Vagina (tissue), 2 donors: ENCODE measurements around the gene PKN2. TPM values are rescaled to one million over a fixed set of nuclear protein-coding genes. Genes with fewer than 3 reads are reported as not detected.
A peak's percentile ranks its signal among the peaks of the same experiment; 100 is the strongest.

Source experiments
- DNase-seq, 2 donors: peaks; one replicate each; pipeline ENCODE4 v3.0.0-alpha.2; 2017; ENCODE audit errors: extremely low spot score in 2 of 2
- H3K27ac ChIP-seq: fragments of 200-600 bp; sonication (generic); one replicate; pipeline ENCODE4 v1.5.1; 2019
- H3K27me3 ChIP-seq: fragments of 200-600 bp; sonication (generic); one replicate; pipeline ENCODE4 v1.5.1; 2019
- H3K36me3 ChIP-seq, 2 donors: fragments of 200-600 bp; sonication (generic); one replicate each; pipeline ENCODE4 v1.5.1; 2017 to 2019
- H3K4me1 ChIP-seq: fragments of 200-600 bp; sonication (generic); one replicate; pipeline ENCODE4 v1.5.1; 2019
- H3K4me3 ChIP-seq, 2 donors: fragments of 200-600 bp; sonication (generic); 1 replicate in 1 of 2; 2 replicates in 1 of 2; pipeline ENCODE4 v1.5.1; 2016 to 2019
- H3K9me3 ChIP-seq: fragments of 200-600 bp; sonication (generic); one replicate; pipeline ENCODE4 v1.5.1; 2019
- CTCF ChIP-seq, 3 experiments: fragments of 450-650 bp in 2 of 3; fragments of 200-600 bp in 1 of 3; sonication (generic) in 1 of 3; IDR thresholded peaks; one replicate each; pipeline ENCODE4 v1.5.1; 2017 to 2019; ENCODE audit warnings: antibody characterized with exemption in 3 of 3, mild to moderate bottlenecking in 2 of 3, moderate library complexity in 2 of 3
- POLR2A ChIP-seq, 2 donors: fragments of 450-650 bp; IDR thresholded peaks; one replicate each; pipeline ENCODE4 v1.6.1; 2017; ENCODE audit warnings: antibody characterized with exemption in 2 of 2, mild to moderate bottlenecking in 2 of 2, moderate library complexity in 2 of 2
- POLR2AphosphoS5 ChIP-seq, 2 donors: sonication (generic); formaldehyde crosslinking; IDR thresholded peaks; one replicate each; pipeline ENCODE4 v1.9.0; 2017; ENCODE audit warnings: antibody characterized with exemption in 2 of 2, mild to moderate bottlenecking in 2 of 2, low read depth in 1 of 2; ENCODE audit not compliant: insufficient read depth in 1 of 2
- intact Hi-C: fragments of 100-400 bp; cut with DNase I; formaldehyde crosslinking; loops from one replicate; pipeline ENCODE4 v1.15.1; 2023
- total RNA-seq: library from RNA; depleted of rRNA; stranded (reverse); fragments of >200 nt; gene quantifications from one replicate; pipeline ENCODE4 v1.2.3, GENCODE V29; 2016

The PKN2 gene
- total RNA-seq, 1 donor from 2014 or later, result 38.3 TPM

- Histone ChIP-seq H3K27ac (no peak overlapping the region), H3K4me1 (peaks cover 12% of the 10 kb centered on the region), H3K9me3 (no peaks in the 10 kb centered on the region), H3K36me3 (no peaks in the 10 kb centered on the region), H3K4me3 (no peak overlapping the region), H3K27me3 (no peaks in the 10 kb centered on the region)
- intact Hi-C loops, result no loop called here
- TF ChIP-seq POLR2AphosphoS5 (IDR thresholded peaks at IDR 0.05; ENCODE audit: insufficient read depth in 1 of 2, low read depth in 1 of 2), result no peak
- no peak for TF ChIP-seq CTCF (IDR thresholded peaks at IDR 0.05)
- no peak for TF ChIP-seq POLR2A (IDR thresholded peaks at IDR 0.05)
- DNase-seq, result no peak
Measured at GRCh38 chr1:88722492-88722891, 38.4 kb downstream of the PKN2 start.

GRCh38 chr1:88726697-88727096 is 42.6 kb downstream of the PKN2 start:
- H3K27ac ChIP-seq, result no peak overlapping the region
- intact Hi-C loops, result no loop called here
- no peak for TF ChIP-seq CTCF (IDR thresholded peaks at IDR 0.05)
- no peak for TF ChIP-seq POLR2A (IDR thresholded peaks at IDR 0.05)
- no peak for TF ChIP-seq POLR2AphosphoS5 (IDR thresholded peaks at IDR 0.05; ENCODE audit: insufficient read depth in 1 of 2, low read depth in 1 of 2)
- DNase-seq, result no peak
- peaks cover 33% of the 10 kb centered on the region for H3K4me1 ChIP-seq
- no peaks in the 10 kb centered on the region for H3K9me3 ChIP-seq
- H3K36me3 ChIP-seq, result no peaks in the 10 kb centered on the region
- no peaks in the 10 kb centered on the region for H3K27me3 ChIP-seq
- H3K4me3 ChIP-seq, result no peak overlapping the region

GRCh38 chr1:88727205-88727604 is 43.1 kb downstream of the PKN2 start:
- DNase-seq, result no peak
- Histone ChIP-seq H3K4me1 (peaks cover 38% of the 10 kb centered on the region), H3K27me3 (no peaks in the 10 kb centered on the region), H3K9me3 (no peaks in the 10 kb centered on the region), H3K4me3 (no peak overlapping the region), H3K36me3 (no peaks in the 10 kb centered on the region), H3K27ac (peak overlapping the region; percentile 29)
- TF ChIP-seq CTCF (IDR thresholded peaks at IDR 0.05), result no peak
- no peak for TF ChIP-seq POLR2AphosphoS5 (IDR thresholded peaks at IDR 0.05; ENCODE audit: insufficient read depth in 1 of 2, low read depth in 1 of 2)
- TF ChIP-seq POLR2A (IDR thresholded peaks at IDR 0.05), result no peak
- intact Hi-C loops, result no loop called here

GRCh38 chr1:88729297-88729696 is 45.2 kb downstream of the PKN2 start:
- Histone ChIP-seq H3K4me3 (no peak overlapping the region), H3K9me3 (no peaks in the 10 kb centered on the region), H3K36me3 (no peaks in the 10 kb centered on the region), H3K27ac (peak overlapping the region; percentile 72), H3K4me1 (peaks cover 41% of the 10 kb centered on the region), H3K27me3 (no peaks in the 10 kb centered on the region)
- TF ChIP-seq CTCF (IDR thresholded peaks at IDR 0.05) (no peak), POLR2A (IDR thresholded peaks at IDR 0.05) (no peak), POLR2AphosphoS5 (IDR thresholded peaks at IDR 0.05; ENCODE audit: insufficient read depth in 1 of 2, low read depth in 1 of 2) (no peak)
- intact Hi-C loops, result no loop called here
- no peak for DNase-seq

GRCh38 chr1:88730132-88730675 is 46.1 kb downstream of the PKN2 start:
- no peak for TF ChIP-seq CTCF (IDR thresholded peaks at IDR 0.05)
- no peak for TF ChIP-seq POLR2AphosphoS5 (IDR thresholded peaks at IDR 0.05; ENCODE audit: insufficient read depth in 1 of 2, low read depth in 1 of 2)
- TF ChIP-seq POLR2A (IDR thresholded peaks at IDR 0.05), result no peak
- Histone ChIP-seq H3K4me1 (peaks cover 41% of the 10 kb centered on the region), H3K27me3 (no peaks in the 10 kb centered on the region), H3K27ac (peak overlapping the region; percentile 72), H3K4me3 (no peak overlapping the region), H3K36me3 (no peaks in the 10 kb centered on the region), H3K9me3 (no peaks in the 10 kb centered on the region)
- intact Hi-C loops, result no loop called here
- no peak for DNase-seq
